CD14-positive monocyte (primary cell): Measurements from ENCODE around the gene KLF13. TPM values are rescaled to one million over a fixed set of nuclear protein-coding genes. Genes with fewer than 3 reads are reported as not detected.

ENCODE experiments used
- DNase-seq, 3 donors: peaks; one replicate each; pipeline ENCODE4 v3.0.0-alpha.2; 2011 to 2022
- H2AFZ ChIP-seq: 2 replicates; pipeline ENCODE4 v1.6.0; 2012; ENCODE audit warnings: mild to moderate bottlenecking, low read depth, low read length, inconsistent platforms; ENCODE audit not compliant: insufficient read depth, poor library complexity, severe bottlenecking
- H3K27ac ChIP-seq, 2 donors: 1 replicate in 1 of 2; 2 replicates in 1 of 2; pipeline ENCODE4 v1.5.1; 2012 to 2013; ENCODE audit warnings: low read length in 2 of 2, control low read depth in 1 of 2, inconsistent platforms in 1 of 2, low read depth in 1 of 2, mild to moderate bottlenecking in 1 of 2
- H3K27me3 ChIP-seq, 2 donors: one replicate each; pipeline versions ENCODE4 v1.6.0 to v1.6.1; 2011 to 2013; ENCODE audit warnings: low read length in 2 of 2; ENCODE audit not compliant: control insufficient read depth in 2 of 2, insufficient read depth in 2 of 2
- H3K36me3 ChIP-seq, 2 donors: replicated peaks in 1 of 2; 1 replicate in 1 of 2; 2 replicates in 1 of 2; pipeline versions ENCODE4 v1.5.1 to v1.6.1; 2012 to 2013; ENCODE audit warnings: low read length in 2 of 2, control low read depth in 1 of 2, inconsistent platforms in 1 of 2, mild to moderate bottlenecking in 1 of 2; ENCODE audit not compliant: insufficient read depth in 2 of 2, control insufficient read depth in 1 of 2
- H3K4me1 ChIP-seq, 2 donors: 1 replicate in 1 of 2; 2 replicates in 1 of 2; pipeline versions ENCODE4 v1.5.1 to v1.6.1; 2012 to 2013; ENCODE audit warnings: low read length in 2 of 2, control low read depth in 1 of 2, inconsistent platforms in 1 of 2, mild to moderate bottlenecking in 1 of 2, moderate library complexity in 1 of 2; ENCODE audit not compliant: insufficient read depth in 2 of 2, control insufficient read depth in 1 of 2
- H3K4me2 ChIP-seq: replicated peaks from 2 replicates; pipeline ENCODE3; 2012; ENCODE audit warnings: low read length, moderate library complexity, mild to moderate bottlenecking; ENCODE audit not compliant: poor library complexity, severe bottlenecking; ENCODE audit errors: extremely low read depth
- H3K4me3 ChIP-seq, 3 experiments: fragments of 200-600 bp in 1 of 3; sonication (generic) in 1 of 3; replicated peaks in 1 of 3; 1 replicate in 2 of 3; 2 replicates in 1 of 3; pipeline ENCODE4 v1.5.1; 2011 to 2013; ENCODE audit warnings: low read length in 3 of 3, mild to moderate bottlenecking in 3 of 3, control low read depth in 2 of 3, low read depth in 2 of 3, inconsistent platforms in 1 of 3, moderate library complexity in 1 of 3
- H3K79me2 ChIP-seq: 2 replicates; pipeline ENCODE4 v1.6.0; 2012; ENCODE audit warnings: mild to moderate bottlenecking, control low read depth, inconsistent platforms, low read length, moderate library complexity; ENCODE audit not compliant: insufficient read depth
- H3K9ac ChIP-seq: 2 replicates; pipeline ENCODE4 v1.6.0; 2017; ENCODE audit warnings: low read length, mild to moderate bottlenecking; ENCODE audit not compliant: insufficient read depth, poor library complexity, severe bottlenecking
- H3K9me3 ChIP-seq, 2 donors: replicated peaks in 1 of 2; 1 replicate in 1 of 2; 2 replicates in 1 of 2; pipeline versions ENCODE4 v1.5.1 to v1.6.1; 2012 to 2013; ENCODE audit warnings: low read length in 2 of 2, control low read depth in 1 of 2; ENCODE audit not compliant: control insufficient read depth in 1 of 2, insufficient read depth in 1 of 2
- H4K20me1 ChIP-seq: 2 replicates; pipeline ENCODE4 v1.6.0; 2012; ENCODE audit warnings: mild to moderate bottlenecking, low read length, control low read depth, moderate library complexity; ENCODE audit not compliant: insufficient read depth
- H3K27ac Mint-ChIP-seq, 7 donors: one replicate each; pipeline ENCODE4 v1.8.0; 2020; ENCODE audit warnings: mild to moderate bottlenecking in 7 of 7, mixed read lengths in 7 of 7, moderate library complexity in 6 of 7, inconsistent platforms in 2 of 7
- H3K27me3 Mint-ChIP-seq, 3 donors: one replicate each; pipeline ENCODE4 v1.8.0; 2021 to 2022; ENCODE audit warnings: low read depth in 3 of 3, mild to moderate bottlenecking in 3 of 3, mixed read lengths in 3 of 3, moderate library complexity in 3 of 3, inconsistent platforms in 1 of 3
- H3K36me3 Mint-ChIP-seq, 2 donors: one replicate each; pipeline ENCODE4 v1.8.0; 2020; ENCODE audit warnings: mixed read lengths in 2 of 2, inconsistent platforms in 1 of 2, mild to moderate bottlenecking in 1 of 2
- H3K4me1 Mint-ChIP-seq: one replicate; pipeline ENCODE4 v1.8.0; 2020; ENCODE audit warnings: mild to moderate bottlenecking, mixed read lengths
- H3K4me3 Mint-ChIP-seq, 2 donors: one replicate each; pipeline ENCODE4 v1.8.0; 2020; ENCODE audit warnings: mild to moderate bottlenecking in 2 of 2, mixed read lengths in 2 of 2, moderate library complexity in 1 of 2
- H3K9me3 Mint-ChIP-seq, 7 donors: one replicate each; pipeline ENCODE4 v1.8.0; 2020 to 2022; ENCODE audit warnings: mixed read lengths in 7 of 7, mild to moderate bottlenecking in 6 of 7, moderate library complexity in 6 of 7, inconsistent platforms in 2 of 7
- CTCF ChIP-seq: fragments of 200-600 bp; IDR thresholded peaks from one replicate; pipeline ENCODE4 v1.8.0; 2022; ENCODE audit warnings: antibody characterized with exemption, mild to moderate bottlenecking
- WGBS: methylation state at CpG from one replicate; pipeline ENCODE4 v1.1.5; 2013; ENCODE audit warnings: missing lambda C conversion rate; ENCODE audit not compliant: insufficient coverage; 5-methylcytosine and 5-hydroxymethylcytosine counted together
- intact Hi-C, 2 donors: fragments of 100-400 bp; cut with micrococcal nuclease; formaldehyde crosslinking; loops; one replicate each; pipeline versions ENCODE4 v1.15.0 to v1.15.1; 2023
- polyA minus RNA-seq: library from RNA; depleted of rRNA, polyadenylated mRNA; stranded (reverse); fragments of >200 nt; gene quantifications from 2 replicates; pipeline ENCODE4 v1.2.3, GENCODE V29; 2012
- polyA plus RNA-seq, 3 donors: library from polyadenylated mRNA; depleted of rRNA in 1 of 3; unstranded in 2 of 3; stranded (reverse) in 1 of 3; fragments of 300-500 nt in 2 of 3; fragments of >200 nt in 1 of 3; fragmentation: Illumina TruSeq in 2 of 3; gene quantifications; 1 replicate in 2 of 3; 2 replicates in 1 of 3; pipeline ENCODE4 v1.2.3, GENCODE V29; 2012 to 2021
- total RNA-seq, 12 experiments: library from RNA in 1 of 12; stranded (reverse) in 1 of 12; fragments of 120-200 nt in 1 of 12; gene quantifications; one replicate each; pipeline ENCODE4 v1.2.4 and lab custom pipeline; 2013 to 2026; ENCODE audit warnings: mixed read lengths in 6 of 12, inconsistent platforms in 1 of 12

Gene KLF13
- total RNA-seq (2013): 123 TPM
- polyA plus RNA-seq: 100 to 1,000 TPM in 1 of 3 donors, 10 to 100 TPM in 2; 22.5 to 121 (median 28.0) TPM
- polyA minus RNA-seq: 69.7 and 83.5 TPM in 2 replicates
- 85.0 to 529 (median 335) reads per million in 11 experiments for total RNA-seq (lab: John Stamatoyannopoulos, UW)

DNA sequence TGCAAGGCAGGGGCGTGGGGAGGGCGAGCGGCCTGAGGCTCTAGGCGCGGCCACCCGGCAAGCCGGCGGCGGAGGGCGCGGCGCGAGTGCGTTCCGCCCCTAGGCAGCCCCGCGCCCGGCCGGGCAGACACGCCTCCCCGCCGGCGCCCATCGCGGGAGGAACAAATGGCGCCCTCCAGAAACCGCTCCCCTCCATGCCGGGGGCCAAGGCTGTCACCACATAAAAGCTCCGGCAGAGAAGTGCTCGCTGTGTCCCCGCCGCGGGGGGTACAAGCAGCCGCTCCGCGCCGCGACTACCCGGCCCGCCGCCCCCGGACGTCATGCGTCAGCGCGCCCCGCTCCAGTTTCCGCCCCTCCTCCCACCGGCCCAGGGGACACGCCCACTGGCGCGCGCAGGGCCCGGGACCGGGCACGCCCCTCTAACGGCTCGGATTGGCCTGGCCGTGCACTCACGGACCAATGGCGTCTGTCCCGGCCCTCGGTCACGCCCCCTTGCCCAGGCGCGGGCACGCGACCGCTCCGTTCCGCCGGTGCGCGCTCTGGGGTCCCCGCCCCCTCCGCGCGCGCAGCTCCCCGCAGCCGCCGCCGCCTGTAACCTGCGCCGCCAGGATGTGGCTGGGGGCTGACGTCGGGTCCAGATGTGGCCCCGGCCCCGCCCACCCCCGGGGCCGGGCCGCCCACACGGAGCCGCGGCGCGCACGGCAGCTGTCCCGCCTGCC lies at the start of gene KLF13:
TSS of gene KLF13 (plus strand) at position 680 of the 719 bp plus-strand sequence. CDS start 378 bp downstream, outside the sequence.
- H3K27me3 Mint-ChIP-seq: peaks cover 0 to 1% (median 0%) of the 10 kb centered on the region in 3 donors
- H2AFZ ChIP-seq: peak within 1 kb of the TSS; percentile 63
- peak within 1 kb of the TSS; percentile 94 for H3K9ac ChIP-seq
- peak within 1 kb of the TSS; percentile 80 to 99 (median 97) for H3K4me3 ChIP-seq
- peaks cover 0 to 4% (median 4%) of the 10 kb centered on the region in 7 donors for H3K9me3 Mint-ChIP-seq
- peaks cover 45 to 58% of the 10 kb centered on the region in 2 donors for H3K4me1 ChIP-seq
- H3K4me2 ChIP-seq: peak within 1 kb of the TSS; percentile 95
- peak within 1 kb of the TSS; percentile 90 to 93 for H3K4me3 Mint-ChIP-seq
- peaks cover 70% of the 10 kb centered on the region for H3K79me2 ChIP-seq
- H3K36me3 ChIP-seq: peaks cover 8 to 16% of the 10 kb centered on the region in 2 donors
- TF ChIP-seq CTCF: no peak
- H4K20me1 ChIP-seq: peaks cover 34% of the 10 kb centered on the region
- no peaks in the 10 kb centered on the region for H3K27me3 ChIP-seq
- peak within 1 kb of the TSS; percentile 91 to 94 for H3K27ac ChIP-seq
- under 1% methylated on average over 99 of the region's 99 CpGs for WGBS
- peaks cover 14 to 27% of the 10 kb centered on the region in 2 donors for H3K36me3 Mint-ChIP-seq
- H3K9me3 ChIP-seq: peaks cover 0 to 3% of the 10 kb centered on the region in 2 donors
- peaks cover 57% of the 10 kb centered on the region for H3K4me1 Mint-ChIP-seq
- peak; percentile 98 to 99 (median 98) for DNase-seq
- intact Hi-C loops: loop anchor here (1.0 to 5.0 kb wide), 6 partner anchors 36 to 334 kb away; partner anchors contain the start of gene MTMR10 (in 1 of the 2)
- peak within 1 kb of the TSS; percentile 84 to 95 (median 93) for H3K27ac Mint-ChIP-seq

GRCh38 chr15:31277335-31278060 lies 49.1 kb upstream of the KLF13 start:
- intact Hi-C loops: no loop called here
- no peak for TF ChIP-seq CTCF
- peak overlapping the region in 1 of 7 donors; percentile 37 for H3K27ac Mint-ChIP-seq

More at GRCh38 chr15:31277335-31278060, 49.1 kb upstream of the KLF13 start:
- Histone ChIP-seq H2AFZ (no peak overlapping the region), H3K4me2 (no peak overlapping the region), H3K9ac (no peak overlapping the region), H3K36me3 (no peaks in the 10 kb centered on the region), H3K9me3 (no peaks in the 10 kb centered on the region), H3K27ac (no peak overlapping the region), H3K4me1 (peaks cover 36 to 48% of the 10 kb centered on the region in 2 donors), H3K27me3 (no peaks in the 10 kb centered on the region), H4K20me1 (no peaks in the 10 kb centered on the region), H3K4me3 (no peak overlapping the region), H3K79me2 (no peaks in the 10 kb centered on the region)
- Mint-ChIP-seq H3K27me3 (peaks cover 2 to 3% (median 2%) of the 10 kb centered on the region in 3 donors), H3K36me3 (no peaks in the 10 kb centered on the region), H3K4me3 (no peak overlapping the region), H3K4me1 (peaks cover 64% of the 10 kb centered on the region), H3K9me3 (peaks cover 0 to 4% (median 0%) of the 10 kb centered on the region in 7 donors)
- WGBS: 97% methylated on average over 3 of the region's 4 CpGs
- no peak for DNase-seq
